ENCODE results near the gene TFPI.

DNA sequence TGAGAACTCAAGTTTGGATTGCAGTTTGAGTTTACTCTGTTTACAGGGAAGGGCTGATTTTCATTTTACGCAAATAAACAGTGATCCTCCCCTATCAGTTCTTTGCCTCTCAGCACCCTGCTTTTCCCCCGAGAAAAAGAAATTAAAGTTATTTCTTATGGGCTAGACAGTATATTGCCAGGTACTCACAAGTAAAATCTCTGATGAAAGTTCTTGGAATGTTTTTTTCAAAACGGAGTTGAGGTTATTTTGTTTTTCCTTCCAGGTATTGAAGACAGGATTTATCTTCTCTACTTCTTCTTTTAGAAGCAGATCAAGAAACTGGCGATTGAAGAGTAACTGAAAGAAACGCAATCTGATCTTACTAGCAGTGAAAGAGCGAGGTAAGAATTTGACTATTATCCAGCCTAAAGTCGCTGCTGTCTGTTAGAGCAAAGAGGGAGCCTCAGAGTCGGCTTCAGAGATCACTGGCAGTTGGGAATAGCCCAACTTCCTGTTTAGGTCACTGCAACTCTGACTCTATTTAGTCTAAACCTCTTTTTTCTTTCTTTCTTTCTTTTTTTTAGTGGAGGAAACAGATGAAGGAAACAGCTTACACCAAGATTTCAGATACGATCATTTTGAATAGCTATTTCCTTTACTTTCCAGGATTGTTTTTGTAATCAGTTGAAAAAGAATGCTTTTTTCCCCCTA is at the start of gene TFPI:
- TF ChIP-seq, protein P1, sequence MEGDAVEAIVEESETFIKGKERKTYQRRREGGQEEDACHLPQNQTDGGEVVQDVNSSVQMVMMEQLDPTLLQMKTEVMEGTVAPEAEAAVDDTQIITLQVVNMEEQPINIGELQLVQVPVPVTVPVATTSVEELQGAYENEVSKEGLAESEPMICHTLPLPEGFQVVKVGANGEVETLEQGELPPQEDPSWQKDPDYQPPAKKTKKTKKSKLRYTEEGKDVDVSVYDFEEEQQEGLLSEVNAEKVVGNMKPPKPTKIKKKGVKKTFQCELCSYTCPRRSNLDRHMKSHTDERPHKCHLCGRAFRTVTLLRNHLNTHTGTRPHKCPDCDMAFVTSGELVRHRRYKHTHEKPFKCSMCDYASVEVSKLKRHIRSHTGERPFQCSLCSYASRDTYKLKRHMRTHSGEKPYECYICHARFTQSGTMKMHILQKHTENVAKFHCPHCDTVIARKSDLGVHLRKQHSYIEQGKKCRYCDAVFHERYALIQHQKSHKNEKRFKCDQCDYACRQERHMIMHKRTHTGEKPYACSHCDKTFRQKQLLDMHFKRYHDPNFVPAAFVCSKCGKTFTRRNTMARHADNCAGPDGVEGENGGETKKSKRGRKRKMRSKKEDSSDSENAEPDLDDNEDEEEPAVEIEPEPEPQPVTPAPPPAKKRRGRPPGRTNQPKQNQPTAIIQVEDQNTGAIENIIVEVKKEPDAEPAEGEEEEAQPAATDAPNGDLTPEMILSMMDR (IDR thresholded peaks at IDR 0.05; ENCODE audit: insufficient read depth, low read depth, low read length): no peak
- no peak for TF ChIP-seq EZH2 (IDR thresholded peaks at IDR 0.05; ENCODE audit: insufficient read depth, low read length)
